Activated CD4-positive, alpha-beta T cell treated with anti-CD3 and anti-CD28 coated beads, Interleukin-2, amount 50 U/mL, for 4 hours (primary cell): ENCODE results near the gene ERC1.
"Not testable (repeated sequence)": the region's sequence is repeated elsewhere in the genome, so short reads cannot be mapped to it uniquely, and the experiment has no call there.

Experiments used
- DNase-seq, 2 experiments: peaks; one replicate each; pipeline ENCODE4 v3.0.0-alpha.2; 2020

ERC1 gene

GRCh38 chr12:988646-989045 lies 2.4 kb upstream of the ERC1 start:
- DNase-seq: no peak

- no peak for DNase-seq
Measured at GRCh38 chr12:989051-989450, 2.0 kb upstream of the ERC1 start.

GRCh38 chr12:989751-990660 lies 1.0 kb upstream of the ERC1 start:
- DNase-seq: peak; percentile 16 to 31

- no peak for DNase-seq
Measured at GRCh38 chr12:991350-992333, 619 bp downstream of the ERC1 start.

- no peak for DNase-seq
Measured at GRCh38 chr12:992647-993046, 1.6 kb downstream of the ERC1 start.

- DNase-seq: no peak
Measured at GRCh38 chr12:996881-997280, 5.9 kb downstream of the ERC1 start.

- no peak for DNase-seq
Measured at GRCh38 chr12:997505-997904, 6.5 kb downstream of the ERC1 start.

GRCh38 chr12:998020-998874 lies 7.2 kb downstream of the ERC1 start:
- DNase-seq: no peak

GRCh38 chr12:999736-1000135 lies 8.7 kb downstream of the ERC1 start:
- DNase-seq: not testable (repeated sequence)

- no peak for DNase-seq
Measured at GRCh38 chr12:1001507-1001906, 10.5 kb downstream of the ERC1 start.

- DNase-seq: no peak
Measured at GRCh38 chr12:1003600-1004271, 12.7 kb downstream of the ERC1 start.

GRCh38 chr12:1006255-1006654 lies 15.2 kb downstream of the ERC1 start:
- DNase-seq: no peak

GRCh38 chr12:1007276-1007675 lies 16.3 kb downstream of the ERC1 start:
- no peak for DNase-seq

- no peak for DNase-seq
Measured at GRCh38 chr12:1007994-1008393, 17.0 kb downstream of the ERC1 start.

GRCh38 chr12:1011091-1011490 lies 20.1 kb downstream of the ERC1 start:
- DNase-seq: no peak

GRCh38 chr12:1013618-1014489 lies 22.8 kb downstream of the ERC1 start:
- DNase-seq: no peak

- no peak for DNase-seq
Measured at GRCh38 chr12:1019283-1019682, 28.3 kb downstream of the ERC1 start.

- DNase-seq: no peak
Measured at GRCh38 chr12:1020389-1020788, 29.4 kb downstream of the ERC1 start.

GRCh38 chr12:1022032-1022970 lies 31.3 kb downstream of the ERC1 start:
- no peak for DNase-seq

GRCh38 chr12:1030779-1031178 lies 39.8 kb downstream of the ERC1 start:
- DNase-seq: no peak
